ENCODE results near the gene CCDC9B. TPM values are rescaled to one million over a fixed set of nuclear protein-coding genes. Genes with fewer than 3 reads are reported as not detected.

Gene CCDC9B
- total RNA-seq, 1 experiment from 2014 or later: 1.4 TPM

DNA sequence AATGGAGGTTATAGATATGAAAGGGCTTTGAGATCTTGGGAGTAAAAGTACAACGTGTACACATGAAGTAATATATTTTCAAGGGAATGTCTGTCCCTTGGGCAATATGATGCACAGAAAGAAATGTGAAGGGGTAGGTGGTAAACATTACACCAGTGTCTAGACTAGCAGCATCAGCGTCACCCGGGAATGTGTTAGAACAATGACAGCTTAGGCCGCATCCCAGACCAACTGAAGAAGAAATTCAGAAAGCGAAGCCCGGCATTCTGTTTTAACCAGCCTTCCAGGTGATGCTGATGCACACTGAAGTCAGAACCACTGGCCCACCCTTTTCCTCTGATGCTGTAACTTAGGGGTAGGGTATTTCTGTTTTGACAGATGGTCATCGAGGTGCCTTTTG is 10.9 kb downstream of the CCDC9B start (continued):
- TF ChIP-seq, protein P1, sequence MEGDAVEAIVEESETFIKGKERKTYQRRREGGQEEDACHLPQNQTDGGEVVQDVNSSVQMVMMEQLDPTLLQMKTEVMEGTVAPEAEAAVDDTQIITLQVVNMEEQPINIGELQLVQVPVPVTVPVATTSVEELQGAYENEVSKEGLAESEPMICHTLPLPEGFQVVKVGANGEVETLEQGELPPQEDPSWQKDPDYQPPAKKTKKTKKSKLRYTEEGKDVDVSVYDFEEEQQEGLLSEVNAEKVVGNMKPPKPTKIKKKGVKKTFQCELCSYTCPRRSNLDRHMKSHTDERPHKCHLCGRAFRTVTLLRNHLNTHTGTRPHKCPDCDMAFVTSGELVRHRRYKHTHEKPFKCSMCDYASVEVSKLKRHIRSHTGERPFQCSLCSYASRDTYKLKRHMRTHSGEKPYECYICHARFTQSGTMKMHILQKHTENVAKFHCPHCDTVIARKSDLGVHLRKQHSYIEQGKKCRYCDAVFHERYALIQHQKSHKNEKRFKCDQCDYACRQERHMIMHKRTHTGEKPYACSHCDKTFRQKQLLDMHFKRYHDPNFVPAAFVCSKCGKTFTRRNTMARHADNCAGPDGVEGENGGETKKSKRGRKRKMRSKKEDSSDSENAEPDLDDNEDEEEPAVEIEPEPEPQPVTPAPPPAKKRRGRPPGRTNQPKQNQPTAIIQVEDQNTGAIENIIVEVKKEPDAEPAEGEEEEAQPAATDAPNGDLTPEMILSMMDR (IDR thresholded peaks at IDR 0.05): no peak
- TF ChIP-seq, protein P2, sequence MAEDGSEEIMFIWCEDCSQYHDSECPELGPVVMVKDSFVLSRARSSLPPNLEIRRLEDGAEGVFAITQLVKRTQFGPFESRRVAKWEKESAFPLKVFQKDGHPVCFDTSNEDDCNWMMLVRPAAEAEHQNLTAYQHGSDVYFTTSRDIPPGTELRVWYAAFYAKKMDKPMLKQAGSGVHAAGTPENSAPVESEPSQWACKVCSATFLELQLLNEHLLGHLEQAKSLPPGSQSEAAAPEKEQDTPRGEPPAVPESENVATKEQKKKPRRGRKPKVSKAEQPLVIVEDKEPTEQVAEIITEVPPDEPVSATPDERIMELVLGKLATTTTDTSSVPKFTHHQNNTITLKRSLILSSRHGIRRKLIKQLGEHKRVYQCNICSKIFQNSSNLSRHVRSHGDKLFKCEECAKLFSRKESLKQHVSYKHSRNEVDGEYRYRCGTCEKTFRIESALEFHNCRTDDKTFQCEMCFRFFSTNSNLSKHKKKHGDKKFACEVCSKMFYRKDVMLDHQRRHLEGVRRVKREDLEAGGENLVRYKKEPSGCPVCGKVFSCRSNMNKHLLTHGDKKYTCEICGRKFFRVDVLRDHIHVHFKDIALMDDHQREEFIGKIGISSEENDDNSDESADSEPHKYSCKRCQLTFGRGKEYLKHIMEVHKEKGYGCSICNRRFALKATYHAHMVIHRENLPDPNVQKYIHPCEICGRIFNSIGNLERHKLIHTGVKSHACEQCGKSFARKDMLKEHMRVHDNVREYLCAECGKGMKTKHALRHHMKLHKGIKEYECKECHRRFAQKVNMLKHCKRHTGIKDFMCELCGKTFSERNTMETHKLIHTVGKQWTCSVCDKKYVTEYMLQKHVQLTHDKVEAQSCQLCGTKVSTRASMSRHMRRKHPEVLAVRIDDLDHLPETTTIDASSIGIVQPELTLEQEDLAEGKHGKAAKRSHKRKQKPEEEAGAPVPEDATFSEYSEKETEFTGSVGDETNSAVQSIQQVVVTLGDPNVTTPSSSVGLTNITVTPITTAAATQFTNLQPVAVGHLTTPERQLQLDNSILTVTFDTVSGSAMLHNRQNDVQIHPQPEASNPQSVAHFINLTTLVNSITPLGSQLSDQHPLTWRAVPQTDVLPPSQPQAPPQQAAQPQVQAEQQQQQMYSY (CRISPR knock-in tag; IDR thresholded peaks at IDR 0.05): no peak
- TF ChIP-seq, protein P3, sequence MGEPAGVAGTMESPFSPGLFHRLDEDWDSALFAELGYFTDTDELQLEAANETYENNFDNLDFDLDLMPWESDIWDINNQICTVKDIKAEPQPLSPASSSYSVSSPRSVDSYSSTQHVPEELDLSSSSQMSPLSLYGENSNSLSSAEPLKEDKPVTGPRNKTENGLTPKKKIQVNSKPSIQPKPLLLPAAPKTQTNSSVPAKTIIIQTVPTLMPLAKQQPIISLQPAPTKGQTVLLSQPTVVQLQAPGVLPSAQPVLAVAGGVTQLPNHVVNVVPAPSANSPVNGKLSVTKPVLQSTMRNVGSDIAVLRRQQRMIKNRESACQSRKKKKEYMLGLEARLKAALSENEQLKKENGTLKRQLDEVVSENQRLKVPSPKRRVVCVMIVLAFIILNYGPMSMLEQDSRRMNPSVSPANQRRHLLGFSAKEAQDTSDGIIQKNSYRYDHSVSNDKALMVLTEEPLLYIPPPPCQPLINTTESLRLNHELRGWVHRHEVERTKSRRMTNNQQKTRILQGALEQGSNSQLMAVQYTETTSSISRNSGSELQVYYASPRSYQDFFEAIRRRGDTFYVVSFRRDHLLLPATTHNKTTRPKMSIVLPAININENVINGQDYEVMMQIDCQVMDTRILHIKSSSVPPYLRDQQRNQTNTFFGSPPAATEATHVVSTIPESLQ (CRISPR knock-in tag; IDR thresholded peaks at IDR 0.05): no peak
- TF ChIP-seq, protein P4, sequence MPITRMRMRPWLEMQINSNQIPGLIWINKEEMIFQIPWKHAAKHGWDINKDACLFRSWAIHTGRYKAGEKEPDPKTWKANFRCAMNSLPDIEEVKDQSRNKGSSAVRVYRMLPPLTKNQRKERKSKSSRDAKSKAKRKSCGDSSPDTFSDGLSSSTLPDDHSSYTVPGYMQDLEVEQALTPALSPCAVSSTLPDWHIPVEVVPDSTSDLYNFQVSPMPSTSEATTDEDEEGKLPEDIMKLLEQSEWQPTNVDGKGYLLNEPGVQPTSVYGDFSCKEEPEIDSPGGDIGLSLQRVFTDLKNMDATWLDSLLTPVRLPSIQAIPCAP (CRISPR knock-in tag; IDR thresholded peaks at IDR 0.05): no peak
- TF ChIP-seq RELA (CRISPR knock-in tag; IDR thresholded peaks at IDR 0.05; ENCODE audit: borderline replicate concordance): no peak
- TF ChIP-seq, protein P5, sequence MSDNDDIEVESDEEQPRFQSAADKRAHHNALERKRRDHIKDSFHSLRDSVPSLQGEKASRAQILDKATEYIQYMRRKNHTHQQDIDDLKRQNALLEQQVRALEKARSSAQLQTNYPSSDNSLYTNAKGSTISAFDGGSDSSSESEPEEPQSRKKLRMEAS (CRISPR knock-in tag; IDR thresholded peaks at IDR 0.05): no peak

DNA sequence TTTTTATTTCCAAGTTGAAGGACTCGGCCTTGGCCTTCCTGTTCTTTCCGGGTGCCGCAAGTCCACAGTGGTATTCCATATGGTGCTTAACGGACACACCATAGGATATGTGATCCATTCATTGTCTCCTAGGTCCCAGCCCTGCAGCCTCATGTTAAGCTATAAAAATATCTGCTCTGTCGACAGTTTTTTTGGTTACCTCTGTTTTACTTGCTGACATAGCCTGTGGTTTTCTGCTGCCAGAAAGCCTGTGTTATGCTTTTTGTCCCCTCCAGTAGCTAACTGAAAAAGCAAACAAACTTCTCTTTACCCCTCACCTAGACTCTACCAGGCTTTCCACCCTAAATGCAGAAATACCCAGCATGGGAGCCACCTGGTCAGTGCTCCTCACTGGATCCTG is 12.0 kb downstream of the CCDC9B start:
- peaks cover 52% of the 10 kb centered on the region for H3K4me1 Mint-ChIP-seq
- H3K36me3 Mint-ChIP-seq: peaks cover 15% of the 10 kb centered on the region; the same call in 1 of the 2 replicates
- H3K27me3 Mint-ChIP-seq (ENCODE audit: low read depth): peaks cover 4% of the 10 kb centered on the region
- ChIA-PET CTCF (interaction anchor here (1.0 to 8.3 kb wide), 10 partner anchors 10 to 93 kb away, joined by 3 to 234 read pairs (median 18); partner anchors contain the start of genes ANKRD63, CCDC9B, IVD and PLCB2), POLR2A (interaction anchor here (1.7 kb wide), 1 partner anchor 8 kb away, joined by 6 read pairs; no protein-coding TSS in a partner anchor)
- no peak for ATAC-seq
- peak overlapping the region; percentile 83; the same call in 1 of the 2 replicates for H3K27ac Mint-ChIP-seq
- TF ChIP-seq, protein P6, sequence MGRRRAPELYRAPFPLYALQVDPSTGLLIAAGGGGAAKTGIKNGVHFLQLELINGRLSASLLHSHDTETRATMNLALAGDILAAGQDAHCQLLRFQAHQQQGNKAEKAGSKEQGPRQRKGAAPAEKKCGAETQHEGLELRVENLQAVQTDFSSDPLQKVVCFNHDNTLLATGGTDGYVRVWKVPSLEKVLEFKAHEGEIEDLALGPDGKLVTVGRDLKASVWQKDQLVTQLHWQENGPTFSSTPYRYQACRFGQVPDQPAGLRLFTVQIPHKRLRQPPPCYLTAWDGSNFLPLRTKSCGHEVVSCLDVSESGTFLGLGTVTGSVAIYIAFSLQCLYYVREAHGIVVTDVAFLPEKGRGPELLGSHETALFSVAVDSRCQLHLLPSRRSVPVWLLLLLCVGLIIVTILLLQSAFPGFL (CRISPR knock-in tag; IDR thresholded peaks at IDR 0.05; ENCODE audit: borderline replicate concordance): no peak
- TF ChIP-seq RORB (CRISPR knock-in tag; IDR thresholded peaks at IDR 0.05) (no peak), ZNF219 (CRISPR knock-in tag; IDR thresholded peaks at IDR 0.05; ENCODE audit: borderline replicate concordance) (no peak), IRF2 (CRISPR knock-in tag; IDR thresholded peaks at IDR 0.05; ENCODE audit: borderline replicate concordance, low read depth) (no peak)
- TF ChIP-seq, protein P7, sequence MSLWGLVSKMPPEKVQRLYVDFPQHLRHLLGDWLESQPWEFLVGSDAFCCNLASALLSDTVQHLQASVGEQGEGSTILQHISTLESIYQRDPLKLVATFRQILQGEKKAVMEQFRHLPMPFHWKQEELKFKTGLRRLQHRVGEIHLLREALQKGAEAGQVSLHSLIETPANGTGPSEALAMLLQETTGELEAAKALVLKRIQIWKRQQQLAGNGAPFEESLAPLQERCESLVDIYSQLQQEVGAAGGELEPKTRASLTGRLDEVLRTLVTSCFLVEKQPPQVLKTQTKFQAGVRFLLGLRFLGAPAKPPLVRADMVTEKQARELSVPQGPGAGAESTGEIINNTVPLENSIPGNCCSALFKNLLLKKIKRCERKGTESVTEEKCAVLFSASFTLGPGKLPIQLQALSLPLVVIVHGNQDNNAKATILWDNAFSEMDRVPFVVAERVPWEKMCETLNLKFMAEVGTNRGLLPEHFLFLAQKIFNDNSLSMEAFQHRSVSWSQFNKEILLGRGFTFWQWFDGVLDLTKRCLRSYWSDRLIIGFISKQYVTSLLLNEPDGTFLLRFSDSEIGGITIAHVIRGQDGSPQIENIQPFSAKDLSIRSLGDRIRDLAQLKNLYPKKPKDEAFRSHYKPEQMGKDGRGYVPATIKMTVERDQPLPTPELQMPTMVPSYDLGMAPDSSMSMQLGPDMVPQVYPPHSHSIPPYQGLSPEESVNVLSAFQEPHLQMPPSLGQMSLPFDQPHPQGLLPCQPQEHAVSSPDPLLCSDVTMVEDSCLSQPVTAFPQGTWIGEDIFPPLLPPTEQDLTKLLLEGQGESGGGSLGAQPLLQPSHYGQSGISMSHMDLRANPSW (CRISPR knock-in tag; conservative IDR thresholded peaks at IDR 0.05; ENCODE audit: low read depth): no peak
- TF ChIP-seq, protein P8, sequence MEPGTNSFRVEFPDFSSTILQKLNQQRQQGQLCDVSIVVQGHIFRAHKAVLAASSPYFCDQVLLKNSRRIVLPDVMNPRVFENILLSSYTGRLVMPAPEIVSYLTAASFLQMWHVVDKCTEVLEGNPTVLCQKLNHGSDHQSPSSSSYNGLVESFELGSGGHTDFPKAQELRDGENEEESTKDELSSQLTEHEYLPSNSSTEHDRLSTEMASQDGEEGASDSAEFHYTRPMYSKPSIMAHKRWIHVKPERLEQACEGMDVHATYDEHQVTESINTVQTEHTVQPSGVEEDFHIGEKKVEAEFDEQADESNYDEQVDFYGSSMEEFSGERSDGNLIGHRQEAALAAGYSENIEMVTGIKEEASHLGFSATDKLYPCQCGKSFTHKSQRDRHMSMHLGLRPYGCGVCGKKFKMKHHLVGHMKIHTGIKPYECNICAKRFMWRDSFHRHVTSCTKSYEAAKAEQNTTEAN (CRISPR knock-in tag; IDR thresholded peaks at IDR 0.05): no peak
- no peaks in the 10 kb centered on the region for H3K9me3 Mint-ChIP-seq
- no peak for DNase-seq (ENCODE audit: low spot score)
- peak overlapping the region; percentile 38; the same call in 1 of the 2 replicates for H3K4me3 Mint-ChIP-seq

Measured in WTC11 (cell line).